Measurements from ENCODE around the gene VWA2. TPM values are rescaled to one million over a fixed set of nuclear protein-coding genes. Genes with fewer than 3 reads are reported as not detected.

Gene VWA2
- polyA plus RNA-seq, 3 donors: not detected

- H3K36me3 Mint-ChIP-seq: no peaks in the 10 kb centered on the region
- no peak overlapping the region for H3K4me3 Mint-ChIP-seq
- H3K27me3 Mint-ChIP-seq (ENCODE audit: low read depth in 3 of 3): peaks cover 0 to 2% (median under 1%) of the 10 kb centered on the region in 3 donors
- H3K4me2 ChIP-seq (replicated peaks; ENCODE audit: extremely low read depth, low read length, poor library complexity, severe bottlenecking): no peak overlapping the region
- H3K27ac ChIP-seq (ENCODE audit: low read depth in 1 of 2, low read length in 2 of 2): no peak overlapping the region
- intact Hi-C loops (cut with micrococcal nuclease): no loop called here
- H3K27ac Mint-ChIP-seq: no peak overlapping the region
- no peaks in the 10 kb centered on the region for H3K36me3 ChIP-seq (replicated peaks in 1 of 2; ENCODE audit: control insufficient read depth in 1 of 2, insufficient read depth in 2 of 2, low read length in 2 of 2)
- H3K9me3 ChIP-seq (replicated peaks in 1 of 2; ENCODE audit: control insufficient read depth in 1 of 2, insufficient read depth in 1 of 2, low read length in 2 of 2): peaks cover 9 to 24% of the 10 kb centered on the region in 2 donors
- H3K4me1 ChIP-seq (ENCODE audit: control insufficient read depth in 1 of 2, insufficient read depth in 2 of 2, low read length in 2 of 2): no peaks in the 10 kb centered on the region
- no peaks in the 10 kb centered on the region for H3K4me1 Mint-ChIP-seq
- no peak overlapping the region for H3K9ac ChIP-seq (ENCODE audit: insufficient read depth, low read length, poor library complexity, severe bottlenecking)
- WGBS (ENCODE audit: insufficient coverage): no CpG with 5 or more reads among the region's 1 CpG
- H3K9me3 Mint-ChIP-seq: peaks cover 12 to 23% (median 18%) of the 10 kb centered on the region in 7 donors
- no peaks in the 10 kb centered on the region for H4K20me1 ChIP-seq (ENCODE audit: insufficient read depth, low read length)
- H3K4me3 ChIP-seq (replicated peaks in 1 of 3; ENCODE audit: low read depth in 2 of 3, low read length in 3 of 3): no peak overlapping the region
- no peak for DNase-seq
- H3K27me3 ChIP-seq (ENCODE audit: control insufficient read depth in 2 of 2, insufficient read depth in 2 of 2, low read length in 2 of 2): no peaks in the 10 kb centered on the region
- H3K79me2 ChIP-seq (ENCODE audit: insufficient read depth, low read length): no peaks in the 10 kb centered on the region
- TF ChIP-seq CTCF (IDR thresholded peaks at IDR 0.05): no peak
- no peak overlapping the region for H2AFZ ChIP-seq (ENCODE audit: insufficient read depth, low read depth, low read length, poor library complexity, severe bottlenecking)
These were observed 56.3 kb downstream of the VWA2 start for GRCh38 chr10:114295393-114295792.

GRCh38 chr10:114297136-114297705, 58.2 kb downstream of the VWA2 start:
- intact Hi-C loops (cut with micrococcal nuclease): no loop called here
- WGBS (ENCODE audit: insufficient coverage): 97% methylated on average over 14 of the region's 14 CpGs

More at GRCh38 chr10:114297136-114297705, 58.2 kb downstream of the VWA2 start:
- TF ChIP-seq CTCF (IDR thresholded peaks at IDR 0.05): no peak
- H3K27ac ChIP-seq (ENCODE audit: low read depth in 1 of 2, low read length in 2 of 2): no peak overlapping the region
- Mint-ChIP-seq H3K9me3 (peaks cover 12 to 23% (median 18%) of the 10 kb centered on the region in 7 donors), H3K4me1 (no peaks in the 10 kb centered on the region), H3K36me3 (no peaks in the 10 kb centered on the region), H3K27ac (no peak overlapping the region), H3K27me3 (ENCODE audit: low read depth in 3 of 3) (peaks cover 0 to 2% (median 0%) of the 10 kb centered on the region in 3 donors), H3K4me3 (no peak overlapping the region)
- H3K4me2 ChIP-seq (replicated peaks; ENCODE audit: extremely low read depth, low read length, poor library complexity, severe bottlenecking): no peak overlapping the region
- H3K9ac ChIP-seq (ENCODE audit: insufficient read depth, low read length, poor library complexity, severe bottlenecking): no peak overlapping the region
- no peaks in the 10 kb centered on the region for H3K27me3 ChIP-seq (ENCODE audit: control insufficient read depth in 2 of 2, insufficient read depth in 2 of 2, low read length in 2 of 2)
- no peak for DNase-seq
- H2AFZ ChIP-seq (ENCODE audit: insufficient read depth, low read depth, low read length, poor library complexity, severe bottlenecking): no peak overlapping the region
- no peaks in the 10 kb centered on the region for H3K4me1 ChIP-seq (ENCODE audit: control insufficient read depth in 1 of 2, insufficient read depth in 2 of 2, low read length in 2 of 2)
- peaks cover 9 to 24% of the 10 kb centered on the region in 2 donors for H3K9me3 ChIP-seq (replicated peaks in 1 of 2; ENCODE audit: control insufficient read depth in 1 of 2, insufficient read depth in 1 of 2, low read length in 2 of 2)
- H3K79me2 ChIP-seq (ENCODE audit: insufficient read depth, low read length): no peaks in the 10 kb centered on the region
- no peaks in the 10 kb centered on the region for H3K36me3 ChIP-seq (replicated peaks in 1 of 2; ENCODE audit: control insufficient read depth in 1 of 2, insufficient read depth in 2 of 2, low read length in 2 of 2)
- H3K4me3 ChIP-seq (replicated peaks in 1 of 3; ENCODE audit: low read depth in 2 of 3, low read length in 3 of 3): no peak overlapping the region
- no peaks in the 10 kb centered on the region for H4K20me1 ChIP-seq (ENCODE audit: insufficient read depth, low read length)

Measured in CD14-positive monocyte (primary cell).